Vagina (tissue), 2 donors: Measurements from ENCODE around the gene GPAT3. TPM values are rescaled to one million over a fixed set of nuclear protein-coding genes. Genes with fewer than 3 reads are reported as not detected.
A peak's percentile ranks its signal among the peaks of the same experiment; 100 is the strongest.
"Not testable (repeated sequence)": the region's sequence is repeated elsewhere in the genome, so short reads cannot be mapped to it uniquely, and the experiment has no call there.

ENCODE experiments used
- DNase-seq, 2 donors: peaks; one replicate each; pipeline ENCODE4 v3.0.0-alpha.2; 2017; ENCODE audit errors: extremely low spot score in 2 of 2
- H3K27ac ChIP-seq: fragments of 200-600 bp; sonication (generic); one replicate; pipeline ENCODE4 v1.5.1; 2019
- H3K27me3 ChIP-seq: fragments of 200-600 bp; sonication (generic); one replicate; pipeline ENCODE4 v1.5.1; 2019
- H3K36me3 ChIP-seq, 2 donors: fragments of 200-600 bp; sonication (generic); one replicate each; pipeline ENCODE4 v1.5.1; 2017 to 2019
- H3K4me1 ChIP-seq: fragments of 200-600 bp; sonication (generic); one replicate; pipeline ENCODE4 v1.5.1; 2019
- H3K4me3 ChIP-seq, 2 donors: fragments of 200-600 bp; sonication (generic); 1 replicate in 1 of 2; 2 replicates in 1 of 2; pipeline ENCODE4 v1.5.1; 2016 to 2019
- H3K9me3 ChIP-seq: fragments of 200-600 bp; sonication (generic); one replicate; pipeline ENCODE4 v1.5.1; 2019
- POLR2A ChIP-seq, 2 donors: fragments of 450-650 bp; IDR thresholded peaks; one replicate each; pipeline ENCODE4 v1.6.1; 2017; ENCODE audit warnings: antibody characterized with exemption in 2 of 2, mild to moderate bottlenecking in 2 of 2, moderate library complexity in 2 of 2
- POLR2AphosphoS5 ChIP-seq, 2 donors: sonication (generic); formaldehyde crosslinking; IDR thresholded peaks; one replicate each; pipeline ENCODE4 v1.9.0; 2017; ENCODE audit warnings: antibody characterized with exemption in 2 of 2, mild to moderate bottlenecking in 2 of 2, low read depth in 1 of 2; ENCODE audit not compliant: insufficient read depth in 1 of 2
- intact Hi-C: fragments of 100-400 bp; cut with DNase I; formaldehyde crosslinking; loops from one replicate; pipeline ENCODE4 v1.15.1; 2023
- total RNA-seq: library from RNA; depleted of rRNA; stranded (reverse); fragments of >200 nt; gene quantifications from one replicate; pipeline ENCODE4 v1.2.3, GENCODE V29; 2016
- TF ChIP-seq, protein P1 (sequence below), 3 experiments: fragments of 450-650 bp in 2 of 3; fragments of 200-600 bp in 1 of 3; sonication (generic) in 1 of 3; IDR thresholded peaks; one replicate each; pipeline ENCODE4 v1.5.1; 2017 to 2019; ENCODE audit warnings: antibody characterized with exemption in 3 of 3, mild to moderate bottlenecking in 2 of 3, moderate library complexity in 2 of 3

Gene GPAT3
- total RNA-seq, 1 donor from 2014 or later = 5.2 TPM

GRCh38 chr4:83616252-83616651 is 80.3 kb downstream of the GPAT3 start:
- intact Hi-C loops = no loop called here
- Histone ChIP-seq H3K4me3 (no peak overlapping the region), H3K36me3 (no peaks in the 10 kb centered on the region), H3K27me3 (no peaks in the 10 kb centered on the region), H3K4me1 (no peaks in the 10 kb centered on the region), H3K9me3 (peaks cover 11% of the 10 kb centered on the region), H3K27ac (no peak overlapping the region)
- no peak for TF ChIP-seq POLR2A (IDR thresholded peaks at IDR 0.05)
- TF ChIP-seq POLR2AphosphoS5 (IDR thresholded peaks at IDR 0.05; ENCODE audit: insufficient read depth in 1 of 2, low read depth in 1 of 2) = no peak
- TF ChIP-seq, protein P1, sequence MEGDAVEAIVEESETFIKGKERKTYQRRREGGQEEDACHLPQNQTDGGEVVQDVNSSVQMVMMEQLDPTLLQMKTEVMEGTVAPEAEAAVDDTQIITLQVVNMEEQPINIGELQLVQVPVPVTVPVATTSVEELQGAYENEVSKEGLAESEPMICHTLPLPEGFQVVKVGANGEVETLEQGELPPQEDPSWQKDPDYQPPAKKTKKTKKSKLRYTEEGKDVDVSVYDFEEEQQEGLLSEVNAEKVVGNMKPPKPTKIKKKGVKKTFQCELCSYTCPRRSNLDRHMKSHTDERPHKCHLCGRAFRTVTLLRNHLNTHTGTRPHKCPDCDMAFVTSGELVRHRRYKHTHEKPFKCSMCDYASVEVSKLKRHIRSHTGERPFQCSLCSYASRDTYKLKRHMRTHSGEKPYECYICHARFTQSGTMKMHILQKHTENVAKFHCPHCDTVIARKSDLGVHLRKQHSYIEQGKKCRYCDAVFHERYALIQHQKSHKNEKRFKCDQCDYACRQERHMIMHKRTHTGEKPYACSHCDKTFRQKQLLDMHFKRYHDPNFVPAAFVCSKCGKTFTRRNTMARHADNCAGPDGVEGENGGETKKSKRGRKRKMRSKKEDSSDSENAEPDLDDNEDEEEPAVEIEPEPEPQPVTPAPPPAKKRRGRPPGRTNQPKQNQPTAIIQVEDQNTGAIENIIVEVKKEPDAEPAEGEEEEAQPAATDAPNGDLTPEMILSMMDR (IDR thresholded peaks at IDR 0.05) = no peak
- DNase-seq = no peak

DNA sequence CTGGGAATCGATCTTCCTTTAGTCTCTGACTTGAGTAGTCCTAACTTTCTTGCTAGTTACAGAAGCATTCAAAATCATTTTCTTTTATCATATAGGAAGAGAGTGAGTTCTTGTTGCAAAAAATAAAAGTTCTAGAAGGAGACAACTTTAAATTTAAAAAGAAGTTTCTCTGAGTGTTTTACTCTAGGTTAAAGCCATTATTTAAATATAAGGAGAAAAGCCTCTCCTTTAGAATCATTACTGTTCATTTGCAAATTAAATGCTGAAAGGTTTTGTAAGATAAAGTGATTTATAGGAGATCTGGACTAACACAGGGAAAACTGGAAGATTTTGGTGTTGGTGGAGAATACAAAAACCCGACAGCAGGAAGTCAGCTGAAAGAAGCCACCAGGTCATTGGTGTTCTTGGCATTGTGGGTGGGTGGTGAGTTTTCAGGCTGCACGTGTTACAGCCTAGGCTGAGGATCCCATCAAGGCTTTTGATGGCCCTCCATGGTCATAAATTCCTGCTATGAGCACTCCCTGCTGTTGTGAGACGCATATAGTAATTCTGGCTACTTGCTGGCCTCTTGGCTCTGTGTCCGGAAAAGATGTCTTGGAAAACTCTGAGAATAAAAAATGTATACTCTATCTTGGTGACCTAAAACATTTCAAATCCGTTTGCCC is 81.6 kb downstream of the GPAT3 start:
- intact Hi-C loops = no loop called here
- Histone ChIP-seq H3K4me3 (no peak overlapping the region), H3K27me3 (no peaks in the 10 kb centered on the region), H3K4me1 (no peaks in the 10 kb centered on the region), H3K36me3 (no peaks in the 10 kb centered on the region), H3K9me3 (peaks cover 18% of the 10 kb centered on the region), H3K27ac (no peak overlapping the region)
- no peak for DNase-seq
- TF ChIP-seq POLR2AphosphoS5 (IDR thresholded peaks at IDR 0.05; ENCODE audit: insufficient read depth in 1 of 2, low read depth in 1 of 2) (no peak), POLR2A (IDR thresholded peaks at IDR 0.05) (no peak)
- TF ChIP-seq, protein P1 (IDR thresholded peaks at IDR 0.05) = no peak

- Histone ChIP-seq H3K4me3 (no peak overlapping the region), H3K27ac (no peak overlapping the region), H3K9me3 (peaks cover 17% of the 10 kb centered on the region), H3K4me1 (no peaks in the 10 kb centered on the region), H3K36me3 (no peaks in the 10 kb centered on the region), H3K27me3 (no peaks in the 10 kb centered on the region)
- intact Hi-C loops = no loop called here
- TF ChIP-seq, protein P1 (IDR thresholded peaks at IDR 0.05) = no peak
- TF ChIP-seq POLR2AphosphoS5 (IDR thresholded peaks at IDR 0.05; ENCODE audit: insufficient read depth in 1 of 2, low read depth in 1 of 2) (peak in 1 of 2 donors; percentile 12), POLR2A (IDR thresholded peaks at IDR 0.05) (no peak)
- DNase-seq = no peak
Measured at GRCh38 chr4:83618431-83618830, 82.5 kb downstream of the GPAT3 start.

DNA sequence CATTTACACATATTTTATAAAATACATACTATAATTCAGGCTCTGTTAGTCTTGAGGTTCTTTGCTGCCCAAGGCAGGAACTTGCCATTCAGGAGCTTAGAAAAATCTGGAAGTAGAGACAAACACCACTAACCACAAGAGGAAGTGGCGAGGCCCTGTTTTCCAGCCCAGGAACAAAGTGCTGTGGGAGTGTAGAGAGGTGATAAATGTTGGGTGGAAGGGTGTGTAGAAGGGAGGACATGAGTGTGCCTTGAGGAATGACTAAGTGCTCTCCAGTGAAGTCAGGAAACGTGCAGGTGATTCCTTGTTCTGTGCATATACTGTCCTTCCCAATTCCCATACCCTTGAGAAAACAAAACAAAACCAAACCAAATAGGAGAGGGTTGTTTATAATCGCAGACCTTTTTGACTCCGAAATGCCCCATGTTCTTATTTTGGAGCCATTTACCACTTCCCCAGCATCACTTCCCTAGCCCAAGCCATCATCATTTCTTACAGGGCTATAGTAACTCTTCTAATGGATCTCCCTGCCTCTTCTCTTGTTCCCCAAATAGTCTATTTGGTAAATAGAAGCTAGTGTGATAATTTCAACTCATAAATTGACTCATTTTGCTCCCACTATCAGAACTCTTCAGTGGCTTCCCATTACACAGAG is 83.2 kb downstream of the GPAT3 start:
- intact Hi-C loops = no loop called here
- DNase-seq = no peak
- H3K4me3 ChIP-seq = no peak overlapping the region
- no peaks in the 10 kb centered on the region for H3K4me1 ChIP-seq
- H3K36me3 ChIP-seq = no peaks in the 10 kb centered on the region
- H3K9me3 ChIP-seq = peaks cover 10% of the 10 kb centered on the region
- no peak overlapping the region for H3K27ac ChIP-seq
- no peaks in the 10 kb centered on the region for H3K27me3 ChIP-seq
- no peak for TF ChIP-seq POLR2A (IDR thresholded peaks at IDR 0.05)
- TF ChIP-seq, protein P1 (IDR thresholded peaks at IDR 0.05) = no peak
- TF ChIP-seq POLR2AphosphoS5 (IDR thresholded peaks at IDR 0.05; ENCODE audit: insufficient read depth in 1 of 2, low read depth in 1 of 2) = no peak

GRCh38 chr4:83622127-83622526 is 86.2 kb downstream of the GPAT3 start:
- H3K4me3 ChIP-seq, H3K27ac ChIP-seq, H3K9me3 ChIP-seq, DNase-seq, H3K36me3 ChIP-seq, H3K27me3 ChIP-seq, H3K4me1 ChIP-seq, intact Hi-C loops: not testable (repeated sequence)
